BE2C (cell line): ENCODE measurements around the gene CRHR1.

Experiments used
- DNase-seq: peaks from one replicate; pipeline ENCODE4 v3.0.0-alpha.2; 2020
- H3K27me3 ChIP-seq: fragments of 250-450 bp; sonication (Bioruptor Pico); 2 replicates; pipeline ENCODE4 v1.5.1; 2020; ENCODE audit warnings: mild to moderate bottlenecking
- H3K36me3 ChIP-seq: fragments of 250-450 bp; sonication (Bioruptor Pico); 2 replicates; pipeline ENCODE4 v1.5.1; 2020; ENCODE audit warnings: mild to moderate bottlenecking
- H3K4me1 ChIP-seq: fragments of 250-450 bp; sonication (Bioruptor Pico); 2 replicates; pipeline ENCODE4 v1.5.1; 2020
- H3K4me3 ChIP-seq: 2 replicates; pipeline ENCODE4 v1.5.1; 2011; ENCODE audit warnings: low read depth, low read length
- H3K9me3 ChIP-seq: fragments of 250-450 bp; sonication (Bioruptor Pico); 2 replicates; pipeline ENCODE4 v1.5.1; 2020
- TF ChIP-seq, protein P1 (sequence below): IDR thresholded peaks from 2 replicates; pipeline ENCODE4 v1.5.1; 2012; ENCODE audit warnings: mild to moderate bottlenecking, low read depth, low read length

The CRHR1 gene

DNA sequence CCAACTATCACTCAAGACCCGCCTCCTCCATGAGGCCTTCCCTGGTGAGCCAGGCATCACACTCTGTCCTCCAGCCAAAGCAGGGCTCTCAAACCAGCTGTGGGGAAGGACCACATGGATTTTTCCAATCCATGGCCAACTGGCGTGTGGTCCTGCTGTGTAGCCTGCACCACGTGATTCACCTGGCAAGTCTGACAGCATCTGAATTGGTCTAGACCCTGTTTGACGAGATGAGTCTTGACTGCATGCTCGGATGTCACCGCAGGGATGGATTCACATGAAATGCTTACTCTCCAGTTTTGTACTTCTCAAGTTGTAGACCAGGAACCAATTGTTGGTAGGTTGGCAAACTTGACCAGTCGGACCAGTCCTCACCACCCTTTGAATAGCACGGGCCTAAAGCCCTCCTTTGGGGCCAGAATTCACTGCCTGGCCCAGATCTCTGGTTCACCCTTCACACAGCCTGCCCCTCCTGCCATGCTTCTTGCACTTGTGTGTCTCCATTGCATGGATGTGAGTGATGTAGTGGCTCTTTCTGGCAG, 9.9 kb downstream of the CRHR1 start:
- no peak for DNase-seq
- H3K36me3 ChIP-seq, result no peaks in the 10 kb centered on the region
- peaks cover 61% of the 10 kb centered on the region for H3K27me3 ChIP-seq
- TF ChIP-seq, protein P1, sequence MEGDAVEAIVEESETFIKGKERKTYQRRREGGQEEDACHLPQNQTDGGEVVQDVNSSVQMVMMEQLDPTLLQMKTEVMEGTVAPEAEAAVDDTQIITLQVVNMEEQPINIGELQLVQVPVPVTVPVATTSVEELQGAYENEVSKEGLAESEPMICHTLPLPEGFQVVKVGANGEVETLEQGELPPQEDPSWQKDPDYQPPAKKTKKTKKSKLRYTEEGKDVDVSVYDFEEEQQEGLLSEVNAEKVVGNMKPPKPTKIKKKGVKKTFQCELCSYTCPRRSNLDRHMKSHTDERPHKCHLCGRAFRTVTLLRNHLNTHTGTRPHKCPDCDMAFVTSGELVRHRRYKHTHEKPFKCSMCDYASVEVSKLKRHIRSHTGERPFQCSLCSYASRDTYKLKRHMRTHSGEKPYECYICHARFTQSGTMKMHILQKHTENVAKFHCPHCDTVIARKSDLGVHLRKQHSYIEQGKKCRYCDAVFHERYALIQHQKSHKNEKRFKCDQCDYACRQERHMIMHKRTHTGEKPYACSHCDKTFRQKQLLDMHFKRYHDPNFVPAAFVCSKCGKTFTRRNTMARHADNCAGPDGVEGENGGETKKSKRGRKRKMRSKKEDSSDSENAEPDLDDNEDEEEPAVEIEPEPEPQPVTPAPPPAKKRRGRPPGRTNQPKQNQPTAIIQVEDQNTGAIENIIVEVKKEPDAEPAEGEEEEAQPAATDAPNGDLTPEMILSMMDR, result no peak
- no peaks in the 10 kb centered on the region for H3K9me3 ChIP-seq
- H3K4me1 ChIP-seq, result no peaks in the 10 kb centered on the region
- H3K4me3 ChIP-seq, result no peak overlapping the region

DNA sequence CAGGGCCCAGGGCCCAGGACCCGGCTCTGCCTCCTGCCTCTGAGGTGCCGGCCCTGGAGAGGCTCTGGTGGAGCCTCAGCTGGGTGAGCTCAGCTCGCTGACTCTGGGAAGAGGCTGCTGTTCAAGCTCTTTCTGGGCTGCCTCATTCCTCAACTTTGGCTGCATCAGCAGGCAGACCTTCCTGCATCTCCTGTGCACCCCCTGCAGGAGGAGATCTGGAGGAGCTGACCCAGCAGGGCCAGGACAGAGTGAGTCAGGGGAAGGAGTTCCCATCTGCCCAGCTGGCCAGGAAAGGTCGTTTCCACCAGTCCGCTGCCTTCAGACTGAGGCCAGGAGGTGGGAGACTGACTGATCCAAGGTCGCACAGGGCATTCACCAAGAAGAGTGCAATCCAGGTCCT, 10.7 kb downstream of the CRHR1 start:
- peaks cover 54% of the 10 kb centered on the region for H3K27me3 ChIP-seq

DNA sequence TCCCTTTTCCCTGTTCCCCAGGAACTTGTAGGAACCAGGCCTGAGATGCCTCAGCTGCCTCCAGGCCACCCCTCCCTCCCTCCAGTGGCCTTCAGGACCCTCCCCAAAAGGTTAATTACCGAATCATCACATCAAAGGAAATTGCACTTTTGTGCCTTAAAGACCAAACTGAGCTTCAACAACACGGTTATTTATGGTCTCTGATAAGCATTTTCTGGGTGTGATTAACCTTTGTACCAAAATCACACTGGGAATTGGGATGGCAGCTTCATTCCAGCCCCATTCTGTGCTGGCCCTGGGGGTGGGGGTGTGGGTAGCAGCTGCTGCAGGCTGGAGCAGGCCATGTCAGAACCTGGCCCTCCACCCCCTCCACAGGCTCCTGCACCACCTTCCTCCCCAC, 16.7 kb downstream of the CRHR1 start:
- Histone ChIP-seq H3K4me1 (no peaks in the 10 kb centered on the region), H3K9me3 (no peaks in the 10 kb centered on the region), H3K4me3 (no peak overlapping the region), H3K36me3 (no peaks in the 10 kb centered on the region), H3K27me3 (peaks cover 29% of the 10 kb centered on the region)
- DNase-seq, result no peak
- TF ChIP-seq, protein P1, result no peak

More for the DNA sequence above, 10.7 kb downstream of the CRHR1 start:
- no peak overlapping the region for H3K4me3 ChIP-seq
- H3K9me3 ChIP-seq, result no peaks in the 10 kb centered on the region
- no peak for DNase-seq
- no peaks in the 10 kb centered on the region for H3K36me3 ChIP-seq
- TF ChIP-seq, protein P1, result peak; percentile 30
- H3K4me1 ChIP-seq, result no peaks in the 10 kb centered on the region

- Histone ChIP-seq H3K27me3 (peaks cover 23% of the 10 kb centered on the region), H3K9me3 (no peaks in the 10 kb centered on the region), H3K4me3 (no peak overlapping the region), H3K36me3 (no peaks in the 10 kb centered on the region), H3K4me1 (no peaks in the 10 kb centered on the region)
- TF ChIP-seq, protein P1, result no peak
- DNase-seq, result no peak
Measured at GRCh38 chr17:45801421-45801820, 17.3 kb downstream of the CRHR1 start.

GRCh38 chr17:45808845-45809244, 24.7 kb downstream of the CRHR1 start:
- Histone ChIP-seq H3K4me1 (no peaks in the 10 kb centered on the region), H3K4me3 (no peak overlapping the region), H3K36me3 (no peaks in the 10 kb centered on the region), H3K9me3 (no peaks in the 10 kb centered on the region), H3K27me3 (peaks cover 6% of the 10 kb centered on the region; the same call in 1 of the 2 replicates)
- TF ChIP-seq, protein P1, result no peak
- DNase-seq, result no peak

- Histone ChIP-seq H3K9me3 (no peaks in the 10 kb centered on the region), H3K4me1 (no peaks in the 10 kb centered on the region), H3K27me3 (peaks cover under 1% of the 10 kb centered on the region; the same call in 1 of the 2 replicates), H3K36me3 (no peaks in the 10 kb centered on the region), H3K4me3 (no peak overlapping the region)
- DNase-seq, result peak; percentile 40
- TF ChIP-seq, protein P1, result no peak
Measured at GRCh38 chr17:45809499-45809898, 25.4 kb downstream of the CRHR1 start.
